GDM1 (cell line): ENCODE measurements around the gene TARDBP.
"Not testable (repeated sequence)": the region's sequence is repeated elsewhere in the genome, so short reads cannot be mapped to it uniquely, and the experiment has no call there.

Experiments
- DNase-seq: peaks from one replicate; lab custom pipeline; 2025; lab: John Stamatoyannopoulos, UW

The TARDBP gene

DNA sequence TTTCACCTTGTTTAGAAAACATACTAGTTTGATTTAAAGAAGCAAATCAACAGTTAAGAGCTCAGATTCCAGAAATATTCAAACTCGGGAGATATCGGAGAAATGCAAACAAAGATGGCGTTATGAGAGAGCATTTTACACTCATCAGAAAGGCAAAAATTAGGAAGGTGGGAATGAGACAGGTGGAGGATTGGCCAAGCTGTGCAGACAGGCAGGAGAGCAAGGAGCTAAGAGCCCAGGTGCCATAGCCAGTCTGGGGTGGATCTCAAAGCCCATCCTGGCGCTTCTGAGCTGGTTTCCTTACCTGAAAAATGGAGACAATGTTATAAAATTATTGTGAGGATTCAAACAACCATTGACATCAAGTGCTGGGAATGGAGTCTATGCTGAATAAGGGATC is 19.6 kb upstream of the TARDBP start:
- DNase-seq, result no peak

DNA sequence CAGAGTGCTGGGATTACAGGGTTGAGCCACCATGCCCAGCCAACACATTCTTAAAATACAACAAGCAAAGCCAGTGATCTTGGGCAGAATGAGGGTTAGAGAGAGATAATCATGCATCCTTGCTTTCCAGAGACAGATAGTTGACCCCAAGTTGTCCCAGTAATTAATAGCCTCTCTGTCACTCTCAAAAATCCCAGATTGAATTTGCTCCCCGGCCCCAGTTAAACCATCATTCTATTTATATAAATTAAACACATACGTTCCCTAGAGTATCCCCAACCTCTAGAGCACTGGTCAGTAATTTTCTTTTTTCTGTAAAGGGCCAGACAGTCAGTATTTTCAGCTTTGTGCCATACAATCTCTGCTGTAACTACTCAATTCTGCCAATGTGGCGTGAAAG is 16.4 kb upstream of the TARDBP start:
- DNase-seq, result no peak

DNA sequence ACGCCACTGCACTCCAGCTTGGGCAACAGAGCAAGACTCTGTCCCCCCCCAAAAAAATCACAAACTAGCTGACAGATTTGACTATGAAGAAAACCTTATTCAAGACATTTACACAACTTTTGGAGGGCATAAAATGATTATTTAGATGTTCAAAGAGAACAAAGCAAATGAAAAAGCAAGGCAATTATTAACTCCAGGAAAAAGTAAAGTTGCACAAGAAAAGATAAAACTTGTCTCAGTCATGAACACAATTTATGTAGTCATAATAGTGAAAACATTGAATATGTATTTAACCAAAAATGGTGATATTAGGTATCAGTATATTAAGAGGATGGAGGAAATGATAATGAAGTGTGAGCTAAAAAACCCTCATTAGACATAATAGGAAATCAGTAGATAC is 11.9 kb upstream of the TARDBP start:
- DNase-seq, result no peak

DNA sequence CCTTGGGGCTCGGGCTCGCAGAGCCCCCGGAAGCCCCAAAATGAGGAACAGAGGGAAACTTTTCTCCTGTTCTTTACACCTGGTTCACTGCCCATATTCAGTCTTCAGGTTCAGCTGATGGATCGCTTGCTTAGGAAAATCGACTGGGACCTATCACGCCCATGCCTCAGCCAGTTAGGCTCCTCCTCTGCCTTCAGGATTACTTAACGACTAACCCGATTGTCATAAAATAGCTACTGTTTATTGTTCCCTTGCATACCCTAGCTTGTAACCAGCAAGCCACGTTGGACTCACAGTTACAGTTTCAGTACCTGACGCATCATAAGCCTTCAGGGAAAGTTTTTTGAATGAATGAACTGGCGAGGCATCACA is 692 bp downstream of the TARDBP start:
- no peak for DNase-seq

DNA sequence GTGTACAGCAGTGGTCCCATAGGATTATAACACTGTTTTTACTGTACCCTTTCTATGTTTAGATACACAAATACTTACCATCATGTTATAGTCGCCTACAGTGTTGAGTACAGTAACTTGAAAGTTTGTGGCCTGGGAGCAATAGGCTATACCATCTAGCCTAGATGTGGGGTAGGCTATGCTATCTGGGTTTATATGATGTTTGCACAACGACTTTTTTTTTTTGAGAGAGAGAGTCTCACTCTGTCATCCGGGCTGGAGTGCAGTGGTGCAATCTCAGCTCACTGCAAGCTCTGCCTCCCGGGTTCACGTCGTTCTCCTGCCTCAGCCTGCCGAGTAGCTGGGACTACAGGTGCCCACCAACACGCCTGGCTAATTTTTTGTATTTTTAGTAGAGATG is 6.9 kb downstream of the TARDBP start:
- not testable (repeated sequence) for DNase-seq

DNA sequence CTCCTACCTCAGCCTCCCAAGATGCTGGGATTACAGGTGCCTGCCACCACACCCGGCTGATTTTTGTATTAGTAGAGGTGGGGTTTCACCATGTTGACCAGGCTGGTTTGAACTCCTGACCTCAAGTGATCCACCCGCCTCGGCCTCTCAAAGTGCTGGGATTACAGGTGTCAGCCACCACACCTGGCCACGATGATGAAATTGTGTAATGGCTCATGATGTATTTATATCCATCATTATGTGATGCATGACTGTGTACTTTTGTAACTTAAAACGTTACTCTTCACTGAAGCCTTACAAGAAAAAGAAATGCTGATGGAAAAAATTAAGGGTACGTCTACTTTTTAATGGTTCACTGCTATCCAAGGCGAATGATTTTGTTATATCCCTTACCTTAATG is 7.5 kb downstream of the TARDBP start:
- DNase-seq, result no peak

DNA sequence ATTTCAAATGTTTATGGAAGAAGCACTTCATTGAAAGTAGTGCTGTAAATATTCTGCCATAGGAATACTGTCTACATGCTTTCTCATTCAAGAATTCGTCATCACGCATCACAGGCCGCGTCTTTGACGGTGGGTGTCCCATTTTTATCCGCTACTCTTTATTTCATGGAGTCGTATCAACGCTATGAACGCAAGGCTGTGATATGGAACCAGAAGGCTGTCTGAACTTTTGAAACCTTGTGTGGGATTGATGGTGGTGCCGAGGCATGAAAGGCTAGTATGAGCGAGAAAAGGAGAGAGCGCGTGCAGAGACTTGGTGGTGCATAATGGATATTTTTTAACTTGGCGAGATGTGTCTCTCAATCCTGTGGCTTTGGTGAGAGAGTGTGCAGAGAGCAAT is 10.7 kb downstream of the TARDBP start:
- no peak for DNase-seq

DNA sequence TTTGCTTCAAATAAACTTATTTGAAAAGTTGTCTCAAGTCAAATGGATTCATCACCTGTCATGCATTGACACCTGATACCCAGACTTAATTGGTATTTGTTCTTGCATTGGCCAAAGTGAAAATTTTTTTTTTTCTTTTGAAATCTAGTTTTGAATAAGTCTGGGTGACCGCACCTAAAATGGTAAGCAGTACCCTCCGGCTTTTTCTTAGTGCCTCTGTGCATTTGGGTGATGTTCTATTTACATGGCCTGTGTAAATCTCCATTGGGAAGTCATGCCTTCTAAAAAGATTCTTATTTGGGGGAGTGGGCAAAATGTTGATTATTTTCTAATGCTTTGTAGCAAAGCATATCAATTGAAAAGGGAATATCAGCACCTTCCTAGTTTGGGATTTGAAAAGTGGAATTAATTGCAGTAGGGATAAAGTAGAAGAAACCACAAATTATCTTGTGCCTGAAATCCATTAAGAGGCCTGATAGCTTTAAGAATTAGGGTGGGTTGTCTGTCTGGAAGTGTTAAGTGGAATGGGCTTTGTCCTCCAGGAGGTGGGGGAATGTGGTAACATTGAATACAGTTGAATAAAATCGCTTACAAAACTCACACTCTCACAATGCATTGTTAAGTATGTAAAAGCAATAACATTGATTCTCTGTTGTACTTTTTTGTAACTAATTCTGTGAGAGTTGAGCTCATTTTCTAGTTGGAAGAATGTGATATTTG is 11.9 kb downstream of the TARDBP start:
- no peak for DNase-seq

DNA sequence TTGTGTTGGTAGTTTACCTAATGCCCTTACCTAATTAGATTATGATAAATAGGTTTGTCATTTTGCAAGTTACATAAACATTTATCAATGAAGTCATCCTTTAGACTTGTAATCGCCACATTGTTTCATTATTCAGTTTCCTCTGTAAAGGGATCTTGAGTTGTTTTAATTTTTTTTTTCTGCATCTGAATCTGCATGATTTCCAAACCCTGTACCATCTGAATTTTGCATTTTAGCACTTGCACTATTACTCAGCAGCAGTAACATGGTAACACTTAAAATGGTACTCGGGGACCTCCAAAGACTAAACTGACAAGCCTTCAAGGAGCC is 12.4 kb downstream of the TARDBP start:
- DNase-seq, result no peak

DNA sequence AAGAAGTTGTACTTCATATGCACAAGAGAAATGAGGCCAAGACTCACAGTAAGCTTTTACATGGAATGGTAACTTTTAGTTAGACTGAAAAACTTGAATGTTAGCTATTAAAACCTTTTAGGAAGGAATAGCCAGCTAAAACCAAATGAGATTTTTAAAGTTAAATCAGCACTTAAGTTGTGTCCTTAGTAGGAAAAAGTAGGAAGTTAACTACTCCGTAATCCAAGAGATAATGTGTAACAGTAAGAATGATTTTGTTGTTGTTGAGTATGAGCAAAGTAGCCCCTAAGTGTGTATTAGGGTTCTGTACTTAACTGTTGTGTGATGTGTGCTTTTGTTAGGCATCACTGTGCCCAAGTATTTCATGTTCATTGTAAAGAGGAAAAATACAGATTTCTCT is 13.2 kb downstream of the TARDBP start:
- DNase-seq, result no peak

DNA sequence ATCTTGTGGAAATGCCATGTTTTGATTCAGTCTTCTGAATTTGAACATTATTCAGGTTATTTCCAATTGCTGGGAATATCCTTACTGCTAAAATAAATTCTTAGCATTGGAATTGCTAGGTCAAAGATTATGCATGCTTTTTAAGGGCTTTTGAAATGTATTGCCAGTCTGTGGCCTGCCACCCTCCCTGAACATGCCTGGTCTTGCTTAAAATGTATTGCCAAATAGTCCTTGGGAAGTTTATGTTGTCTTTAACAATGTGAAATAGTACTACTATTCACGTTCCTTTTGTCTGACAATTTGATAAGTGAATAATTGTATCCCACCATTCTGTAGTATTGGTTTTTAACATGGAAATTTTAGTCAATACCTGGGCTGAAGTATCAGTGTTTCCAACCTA is 13.6 kb downstream of the TARDBP start:
- no peak for DNase-seq

DNA sequence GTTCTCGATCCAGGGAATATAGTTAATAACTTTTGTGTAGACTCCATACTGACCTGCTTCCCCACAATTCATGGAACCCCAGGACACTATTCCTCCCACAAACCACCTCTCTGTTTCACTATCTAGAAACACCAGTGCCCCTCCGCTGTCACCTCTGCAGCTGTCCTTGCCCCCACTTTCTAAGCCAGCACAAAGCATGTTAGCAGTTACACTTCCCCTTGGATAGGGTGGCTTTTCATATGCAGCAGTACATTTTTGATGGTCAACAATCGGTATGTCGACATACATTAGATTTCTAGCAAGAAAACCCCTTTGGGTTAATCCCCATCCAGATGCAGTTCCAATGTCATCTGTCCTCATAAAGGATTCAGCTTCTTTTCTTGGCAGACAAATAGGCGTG is 14.4 kb downstream of the TARDBP start:
- DNase-seq, result no peak

DNA sequence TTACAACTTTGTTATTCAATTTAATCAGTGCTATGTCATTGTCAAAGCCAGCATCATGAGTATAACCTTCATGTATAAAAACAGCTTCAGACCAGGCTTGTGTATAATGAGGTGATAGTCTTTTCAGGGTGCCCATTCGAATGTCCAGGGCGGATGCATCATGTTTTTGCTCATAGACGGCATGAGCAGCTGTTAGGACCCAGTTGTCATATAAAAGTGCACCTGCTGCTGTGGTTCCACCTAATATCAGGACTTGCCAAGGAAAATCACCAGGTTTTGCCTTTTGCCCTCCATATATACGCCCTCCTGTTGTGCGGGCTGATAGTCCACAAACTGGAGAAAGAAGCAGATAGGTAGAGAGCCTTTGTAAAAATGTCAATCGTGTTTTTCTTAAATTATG is 14.9 kb downstream of the TARDBP start:
- DNase-seq, result no peak

DNA sequence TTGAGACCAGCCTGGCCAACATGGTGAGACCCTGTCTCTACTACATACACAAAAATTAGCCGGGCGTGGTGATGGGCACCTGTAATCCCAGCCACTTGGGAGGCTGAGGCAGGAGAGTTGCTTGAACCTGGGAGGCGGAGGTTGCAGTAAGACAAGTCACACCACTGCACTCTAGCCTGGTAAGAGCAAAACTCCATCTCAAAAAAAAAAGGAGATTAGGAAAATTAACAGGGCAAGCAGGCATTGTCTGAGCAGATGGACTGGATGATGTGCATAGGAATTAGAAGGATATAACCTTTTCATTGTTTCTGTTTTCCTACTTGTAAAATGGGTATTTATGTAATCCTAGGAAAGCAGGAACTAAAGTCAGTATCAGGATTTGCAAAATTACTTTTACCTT is 15.6 kb downstream of the TARDBP start:
- no peak for DNase-seq

DNA sequence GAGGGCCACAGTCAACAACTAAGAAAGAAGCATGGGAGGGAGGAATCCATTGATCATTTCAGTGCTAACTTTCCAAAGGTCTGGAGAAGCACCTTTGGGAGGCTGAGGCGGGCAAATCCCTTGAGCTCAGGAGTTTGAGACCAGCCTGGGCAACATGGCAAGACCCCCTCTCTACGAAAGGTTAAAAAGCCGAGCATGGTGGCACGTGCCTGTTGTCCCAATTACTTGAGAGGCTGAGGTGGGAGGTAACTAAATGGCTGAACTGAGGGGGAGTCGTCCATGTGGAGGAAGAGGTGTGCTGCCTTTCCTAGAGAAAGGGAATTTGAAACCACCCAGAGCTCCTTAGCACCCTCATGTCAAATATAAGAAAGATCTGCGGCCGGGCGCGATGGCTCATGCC is 18.4 kb downstream of the TARDBP start:
- no peak for DNase-seq

DNA sequence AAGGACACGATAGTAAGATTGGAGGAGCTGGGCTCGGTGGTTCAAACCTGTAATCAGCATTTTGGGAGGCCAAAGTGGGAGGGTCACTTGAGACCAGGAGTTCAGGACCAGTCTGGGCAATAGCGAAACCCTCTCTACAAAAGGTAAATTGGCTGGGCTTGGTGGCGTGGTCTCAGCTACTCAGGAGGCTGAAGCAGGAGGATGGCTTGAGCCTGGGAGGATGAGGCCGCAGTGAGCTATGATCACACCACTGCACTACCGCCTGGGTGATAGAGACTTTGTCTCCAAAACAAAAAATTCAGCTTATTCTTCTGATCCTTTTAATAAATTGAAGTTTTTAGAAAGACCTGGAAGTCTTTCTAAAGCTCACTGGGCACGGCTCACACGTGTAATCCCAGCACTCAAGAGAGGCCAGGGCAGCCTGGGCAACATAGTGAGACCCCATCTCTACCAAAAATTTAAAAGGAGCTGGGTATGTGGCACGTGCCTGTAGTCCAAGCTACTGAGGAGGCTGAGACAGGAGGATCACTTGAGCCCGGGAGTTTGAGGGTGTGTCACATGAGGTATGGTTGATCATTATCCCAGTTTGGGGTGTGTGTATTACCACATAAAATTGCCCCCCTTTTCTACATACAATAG is 19.3 kb downstream of the TARDBP start:
- no peak for DNase-seq

DNA sequence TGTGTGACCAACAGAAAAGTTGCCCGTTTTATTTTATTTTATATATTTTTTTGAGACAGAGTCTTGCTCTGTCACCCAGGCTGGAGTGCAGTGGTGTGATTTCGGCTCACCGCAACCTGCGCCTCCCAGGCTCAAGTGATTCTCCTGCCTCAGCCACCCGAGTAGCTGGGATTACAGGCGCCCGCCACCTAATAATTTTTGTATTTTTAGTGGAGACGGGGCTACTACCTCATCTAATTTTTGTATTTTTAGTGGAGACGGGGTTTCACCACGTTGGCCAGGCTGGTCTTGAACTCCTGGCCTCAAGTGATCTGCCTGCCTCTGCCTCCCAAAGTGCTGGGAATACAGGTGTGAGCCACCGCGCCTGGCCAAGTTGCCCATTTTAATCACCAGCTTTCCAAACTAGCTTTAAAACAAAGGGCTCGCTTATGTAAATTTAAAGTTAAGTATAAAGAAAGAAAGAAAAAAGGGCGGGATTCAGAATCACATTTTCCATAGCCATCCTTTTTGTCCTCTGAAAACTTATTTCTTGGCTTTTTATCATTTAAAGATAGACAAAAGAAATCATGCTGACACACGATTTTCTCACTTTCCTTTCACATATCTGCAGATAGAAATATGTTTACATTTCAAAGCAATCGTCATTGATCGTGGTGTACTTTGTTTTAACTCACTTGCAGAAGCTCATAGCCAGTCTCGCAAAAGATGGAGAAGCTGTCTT is 24.7 kb downstream of the TARDBP start:
- not testable (repeated sequence) for DNase-seq

DNA sequence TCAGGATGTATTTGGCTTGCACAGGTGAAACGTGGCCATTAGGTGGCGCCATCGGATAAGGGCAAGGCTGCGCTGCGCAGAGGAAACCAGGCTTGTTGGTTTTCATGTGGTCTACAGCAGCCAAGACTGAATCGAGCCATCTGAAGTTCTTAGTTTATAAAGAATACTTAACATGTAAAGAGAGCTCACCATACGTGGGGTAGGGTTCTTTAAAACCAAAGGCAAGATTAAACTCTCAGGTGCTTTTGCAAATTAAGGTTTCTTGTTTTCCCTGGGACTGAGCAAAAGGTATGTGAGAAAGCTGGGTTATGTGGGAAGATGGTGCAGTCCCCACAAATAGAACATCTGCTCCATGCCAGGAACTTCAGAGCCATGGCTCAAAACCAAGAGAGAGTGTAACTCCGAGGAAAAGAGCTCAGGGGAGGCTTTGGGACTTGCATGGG is 25.3 kb downstream of the TARDBP start:
- DNase-seq, result peak; percentile 75

DNA sequence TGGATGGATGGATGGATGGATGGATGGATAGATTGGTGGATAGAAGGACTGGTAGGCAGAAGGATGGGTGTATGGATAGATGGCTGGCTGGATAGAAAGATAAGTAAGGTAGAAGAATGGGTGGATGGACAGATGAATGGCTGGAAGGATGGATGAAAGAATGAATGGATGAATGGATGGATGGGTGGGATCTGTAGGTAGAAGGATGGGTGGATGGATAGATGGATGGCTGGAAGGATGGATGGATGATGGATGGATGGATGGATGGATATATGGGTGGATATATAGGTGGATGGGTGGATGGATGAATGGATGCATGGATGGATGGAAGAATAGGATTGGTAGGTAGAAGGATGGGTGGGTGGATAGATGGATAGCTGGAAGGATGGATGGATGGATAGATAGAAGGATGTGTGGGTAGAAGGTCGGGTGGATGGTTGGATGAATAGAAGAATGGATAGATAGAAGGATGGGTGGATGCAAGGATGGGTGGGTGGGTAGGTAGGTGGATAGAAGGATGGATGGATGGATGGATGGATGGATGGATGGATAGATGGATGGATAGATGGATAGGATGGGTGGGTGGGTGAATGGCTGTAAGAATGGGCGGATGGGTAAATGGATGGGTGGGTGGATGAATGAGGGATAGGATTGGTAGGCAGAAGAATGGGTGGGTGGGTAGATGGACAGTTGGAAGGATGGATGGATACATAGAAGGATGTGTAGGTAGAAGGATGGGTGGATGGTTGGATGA is 27.1 kb downstream of the TARDBP start:
- no peak for DNase-seq

DNA sequence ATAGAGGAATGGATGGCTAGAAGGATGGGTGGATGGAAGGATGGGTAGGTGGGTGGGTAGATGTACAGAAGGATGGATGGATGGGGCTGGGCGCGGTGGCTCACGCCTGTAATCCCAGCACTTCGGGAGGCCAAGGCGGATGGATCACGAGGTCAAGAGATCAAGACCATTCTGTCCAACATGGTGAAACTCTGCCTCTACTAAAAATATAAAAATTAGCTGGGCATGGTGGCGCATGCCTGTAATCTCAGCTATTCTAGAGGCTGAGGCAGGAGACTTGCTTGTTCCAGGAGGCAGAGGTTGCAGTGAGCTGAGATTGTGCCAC is 27.6 kb downstream of the TARDBP start:
- DNase-seq, result not testable (repeated sequence)

DNA sequence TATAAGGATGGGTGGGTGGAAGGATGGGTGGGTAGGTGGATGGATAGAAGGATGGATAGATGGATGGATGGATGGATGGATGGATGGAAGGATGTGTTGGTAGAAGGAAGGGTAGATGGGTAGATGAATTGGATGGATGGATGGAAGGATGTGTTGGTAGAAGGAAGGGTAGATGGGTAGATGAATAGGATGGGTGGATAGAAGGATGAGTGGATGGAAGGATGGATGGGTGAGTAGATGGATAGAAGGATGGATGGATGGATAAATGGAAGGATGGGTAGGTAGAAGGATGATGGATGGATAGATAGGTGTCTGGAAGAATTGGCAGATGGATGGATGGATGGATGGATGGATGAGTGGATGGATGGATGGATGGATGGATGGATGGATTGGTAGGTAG is 28.6 kb downstream of the TARDBP start:
- no peak for DNase-seq

DNA sequence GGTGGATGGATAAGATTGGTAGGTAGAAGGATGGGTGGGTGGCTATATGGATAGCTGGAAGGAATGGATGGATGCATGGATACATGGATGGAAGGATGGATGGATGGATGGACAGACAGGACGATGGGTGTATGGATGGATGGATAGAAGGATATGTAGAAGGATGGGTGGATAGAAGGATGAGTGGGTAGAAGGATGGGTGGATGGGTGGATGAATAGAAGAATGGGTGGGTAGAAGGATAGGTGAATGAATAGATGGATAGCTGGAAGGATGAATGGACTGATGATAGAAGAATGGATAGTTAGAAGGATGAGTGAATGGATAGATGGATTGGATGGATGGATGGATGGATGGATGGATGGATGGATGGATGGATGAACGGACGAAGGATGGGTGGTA is 29.6 kb downstream of the TARDBP start:
- DNase-seq, result no peak
